Esophagus muscularis mucosa (tissue), 4 donors: ENCODE results near the gene REXO2. TPM values are rescaled to one million over a fixed set of nuclear protein-coding genes. Genes with fewer than 3 reads are reported as not detected.

Experiments
- DNase-seq: peaks from one replicate; pipeline ENCODE4 v3.0.0-alpha.2; 2017; ENCODE audit errors: extremely low spot score
- H3K27ac ChIP-seq, 4 donors: fragments of 200-600 bp; sonication (generic); replicated peaks in 1 of 4; 1 replicate in 3 of 4; 2 replicates in 1 of 4; pipeline ENCODE4 v1.5.1; 2016 to 2019; ENCODE audit warnings: mild to moderate bottlenecking in 1 of 4
- H3K27me3 ChIP-seq, 4 donors: fragments of 200-600 bp; sonication (generic); one replicate each; pipeline versions ENCODE4 v1.5.1 to v1.6.0; 2016 to 2019
- H3K36me3 ChIP-seq, 4 donors: fragments of 200-600 bp; sonication (generic); one replicate each; pipeline ENCODE4 v1.5.1; 2016 to 2019
- H3K4me1 ChIP-seq, 4 donors: fragments of 200-600 bp; sonication (generic); one replicate each; pipeline ENCODE4 v1.5.1; 2016 to 2019
- H3K4me3 ChIP-seq, 4 donors: fragments of 200-600 bp; sonication (generic); 1 replicate in 2 of 4; 2 replicates in 2 of 4; pipeline ENCODE4 v1.5.1; 2016 to 2019; ENCODE audit warnings: mild to moderate bottlenecking in 4 of 4, moderate library complexity in 1 of 4
- H3K9me3 ChIP-seq, 4 donors: fragments of 200-600 bp; sonication (generic); 1 replicate in 3 of 4; 2 replicates in 1 of 4; pipeline ENCODE4 v1.5.1; 2016 to 2019
- CTCF ChIP-seq, 3 experiments: fragments of 200-600 bp in 2 of 3; fragments of 450-650 bp in 1 of 3; sonication (generic) in 2 of 3; IDR thresholded peaks; one replicate each; pipeline ENCODE4 v1.5.1; 2017 to 2019; ENCODE audit warnings: antibody characterized with exemption in 3 of 3, mild to moderate bottlenecking in 2 of 3, moderate library complexity in 1 of 3
- EP300 ChIP-seq: sonication (generic); formaldehyde crosslinking; IDR thresholded peaks from one replicate; pipeline ENCODE4 v1.6.1; 2017; ENCODE audit warnings: antibody characterized with exemption
- POLR2A ChIP-seq: fragments of 450-650 bp; IDR thresholded peaks from one replicate; pipeline ENCODE4 v1.6.1; 2017; ENCODE audit warnings: antibody characterized with exemption, moderate library complexity, mild to moderate bottlenecking, low read depth
- POLR2AphosphoS5 ChIP-seq, 2 donors: sonication (generic); formaldehyde crosslinking; IDR thresholded peaks; one replicate each; pipeline ENCODE4 v1.6.1; 2017; ENCODE audit warnings: antibody characterized with exemption in 2 of 2
- WGBS: methylation state at CpG from one replicate; pipeline ENCODE4 v1.1.5; 2018; 5-methylcytosine and 5-hydroxymethylcytosine counted together
- intact Hi-C: fragments of 100-400 bp; cut with DNase I; formaldehyde crosslinking; loops from one replicate; pipeline ENCODE4 v1.15.1; 2023
- total RNA-seq, 4 donors: library from RNA; depleted of rRNA; stranded (reverse); fragments of >200 nt; gene quantifications; one replicate each; pipeline versions ENCODE4 v1.1.0 to v1.2.1, GENCODE V29; 2016

REXO2 gene
- total RNA-seq, 4 donors from 2014 or later = 95.1 to 152 (median 142) TPM

- H3K27me3 ChIP-seq = no peaks in the 10 kb centered on the region
- intact Hi-C loops = no loop called here
- no peak overlapping the region for H3K4me3 ChIP-seq
- no peaks in the 10 kb centered on the region for H3K9me3 ChIP-seq
- H3K4me1 ChIP-seq = peaks cover 15 to 40% (median 32%) of the 10 kb centered on the region in 4 donors
- TF ChIP-seq POLR2A = no peak
- no peak for TF ChIP-seq EP300
- no peak for TF ChIP-seq POLR2AphosphoS5 (IDR thresholded peaks at IDR 0.05)
- TF ChIP-seq CTCF (IDR thresholded peaks at IDR 0.05) = no peak
- H3K27ac ChIP-seq = no peak overlapping the region
- H3K36me3 ChIP-seq = no peaks in the 10 kb centered on the region
- 64% methylated on average over 2 of the region's 2 CpGs for WGBS
- no peak for DNase-seq
Observed at GRCh38 chr11:114397349-114397982, 41.8 kb upstream of the REXO2 start.

DNA sequence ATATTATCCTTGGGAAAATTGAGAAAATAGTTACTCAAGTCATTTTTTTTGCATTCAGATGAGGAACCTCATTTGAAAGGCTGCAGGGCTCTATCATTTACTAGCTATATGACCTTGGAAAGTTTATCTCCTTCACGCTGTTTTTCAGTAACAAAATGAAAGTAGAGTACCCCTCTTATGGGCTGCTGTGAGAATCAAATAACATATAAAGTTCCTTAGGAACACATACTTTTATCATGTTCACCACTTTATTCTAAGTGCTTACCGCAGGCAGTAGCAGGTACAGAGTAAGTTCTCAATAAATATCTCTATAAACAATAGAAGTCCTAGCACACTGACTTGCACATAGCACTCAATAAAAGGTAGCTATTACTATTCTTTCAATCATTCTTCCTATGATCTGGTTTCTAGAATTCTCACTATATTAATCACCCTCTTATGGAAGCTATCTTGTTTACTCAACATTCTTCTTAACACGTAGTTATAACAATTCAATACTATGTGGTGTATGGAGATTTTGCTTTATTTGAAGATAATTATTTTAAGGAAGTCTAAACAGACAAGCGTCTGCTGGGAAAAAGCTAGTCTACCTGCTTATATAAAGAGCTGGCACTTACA is 40.9 kb upstream of the REXO2 start:
- intact Hi-C loops = no loop called here
- Histone ChIP-seq H3K4me1 (peaks cover 23 to 48% (median 41%) of the 10 kb centered on the region in 4 donors), H3K27me3 (no peaks in the 10 kb centered on the region), H3K36me3 (peaks cover 0 to 5% (median 0%) of the 10 kb centered on the region in 4 donors), H3K9me3 (no peaks in the 10 kb centered on the region), H3K4me3 (no peak overlapping the region), H3K27ac (peak overlapping the region in 3 of 4 donors; percentile 95 to 98 (median 97))
- DNase-seq = no peak
- no peak for TF ChIP-seq POLR2AphosphoS5 (IDR thresholded peaks at IDR 0.05)
- TF ChIP-seq EP300 = no peak
- no peak for TF ChIP-seq POLR2A
- TF ChIP-seq CTCF (IDR thresholded peaks at IDR 0.05) = no peak
- WGBS = 61% methylated on average over 4 of the region's 4 CpGs

- H3K27me3 ChIP-seq = no peaks in the 10 kb centered on the region
- no peaks in the 10 kb centered on the region for H3K9me3 ChIP-seq
- peak overlapping the region; percentile 73 to 88 (median 78) for H3K4me3 ChIP-seq
- 7% methylated on average over 13 of the region's 29 CpGs for WGBS
- peak; percentile 92 for DNase-seq
- peaks cover 33 to 60% (median 53%) of the 10 kb centered on the region in 4 donors for H3K4me1 ChIP-seq
- intact Hi-C loops = loop anchor here (2.0 to 5.0 kb wide), 2 partner anchors 39 to 52 kb away; partner anchors contain the start of gene REXO2
- TF ChIP-seq CTCF (IDR thresholded peaks at IDR 0.05) (no peak), EP300 (no peak), POLR2A (no peak), POLR2AphosphoS5 (IDR thresholded peaks at IDR 0.05) (no peak)
- peaks cover 0 to 5% (median 0%) of the 10 kb centered on the region in 4 donors for H3K36me3 ChIP-seq
- peak overlapping the region; percentile 95 to 98 (median 98) for H3K27ac ChIP-seq
Observed at GRCh38 chr11:114399490-114400215, 39.6 kb upstream of the REXO2 start.

- H3K4me1 ChIP-seq = peaks cover 41 to 67% (median 60%) of the 10 kb centered on the region in 4 donors
- intact Hi-C loops = loop anchor here (2.0 to 5.0 kb wide), 2 partner anchors 38 to 53 kb away; partner anchors contain the start of gene REXO2
- WGBS = 0% methylated on average over 48 of the region's 65 CpGs
- peak within 1 kb of the TSS; percentile 95 to 98 (median 98) for H3K27ac ChIP-seq
- no peaks in the 10 kb centered on the region for H3K9me3 ChIP-seq
- H3K36me3 ChIP-seq = peaks cover 0 to 5% (median 2%) of the 10 kb centered on the region in 4 donors
- peak; percentile 99 for DNase-seq
- TF ChIP-seq POLR2AphosphoS5 (IDR thresholded peaks at IDR 0.05) (peak; percentile 98 to 99), CTCF (IDR thresholded peaks at IDR 0.05) (peak in 1 of 3 experiments; percentile 17), POLR2A (peak; percentile 76), EP300 (no peak)
- peak within 1 kb of the TSS; percentile 73 to 88 (median 78) for H3K4me3 ChIP-seq
- H3K27me3 ChIP-seq = no peaks in the 10 kb centered on the region
Observed at GRCh38 chr11:114400216-114400914, 38.9 kb upstream of the REXO2 start, which contains the start of the genes C11orf71 and RBM7. Gene C11orf71 (minus strand): TSS chr11:114400511. CDS start chr11:114400331, 180 bp downstream. Gene RBM7 (plus strand): TSS chr11:114400666. CDS start chr11:114400672, 6 bp downstream.
